ENCODE data around the gene DNAH12.

DNA sequence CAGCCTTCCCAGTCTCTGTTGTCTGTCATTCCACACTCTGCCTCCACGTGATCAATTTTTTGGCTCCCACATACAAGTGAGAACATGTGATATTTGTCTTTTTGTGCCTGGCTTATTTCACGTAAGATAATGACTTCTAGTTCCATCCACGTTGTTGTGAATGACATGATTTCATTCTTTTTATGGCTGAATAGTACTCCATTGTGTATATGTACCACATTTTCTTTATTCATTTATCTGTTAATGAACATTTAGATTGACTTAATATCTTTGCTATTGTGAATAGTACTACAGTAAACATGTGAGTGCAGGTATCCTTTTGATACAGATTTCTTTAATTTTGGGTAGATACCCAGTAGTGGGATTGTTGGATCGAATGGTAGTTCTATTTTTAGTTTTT, 283.0 kb downstream of the DNAH12 start:
- TF ChIP-seq ELF4 (CRISPR knock-in tag; IDR thresholded peaks at IDR 0.05; ENCODE audit: low read depth) (no peak), CTCF (IDR thresholded peaks at IDR 0.05) (no peak), ZNF512 (CRISPR knock-in tag; IDR thresholded peaks at IDR 0.05; ENCODE audit: borderline replicate concordance) (no peak), ZNF138 (CRISPR knock-in tag; conservative IDR thresholded peaks at IDR 0.05) (no peak), IRF2 (CRISPR knock-in tag; IDR thresholded peaks at IDR 0.05; ENCODE audit: borderline replicate concordance, low read depth) (no peak), SP1 (CRISPR knock-in tag; conservative IDR thresholded peaks at IDR 0.05) (no peak), NFYB (CRISPR knock-in tag; conservative IDR thresholded peaks at IDR 0.05; ENCODE audit: low read depth) (no peak), FOXJ3 (CRISPR knock-in tag; IDR thresholded peaks at IDR 0.05; ENCODE audit: borderline replicate concordance) (no peak)
- TF ChIP-seq, protein P1, sequence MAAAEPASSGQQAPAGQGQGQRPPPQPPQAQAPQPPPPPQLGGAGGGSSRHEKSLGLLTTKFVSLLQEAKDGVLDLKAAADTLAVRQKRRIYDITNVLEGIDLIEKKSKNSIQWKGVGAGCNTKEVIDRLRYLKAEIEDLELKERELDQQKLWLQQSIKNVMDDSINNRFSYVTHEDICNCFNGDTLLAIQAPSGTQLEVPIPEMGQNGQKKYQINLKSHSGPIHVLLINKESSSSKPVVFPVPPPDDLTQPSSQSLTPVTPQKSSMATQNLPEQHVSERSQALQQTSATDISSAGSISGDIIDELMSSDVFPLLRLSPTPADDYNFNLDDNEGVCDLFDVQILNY (CRISPR knock-in tag; IDR thresholded peaks at IDR 0.05) = no peak
- TF ChIP-seq, protein P2, sequence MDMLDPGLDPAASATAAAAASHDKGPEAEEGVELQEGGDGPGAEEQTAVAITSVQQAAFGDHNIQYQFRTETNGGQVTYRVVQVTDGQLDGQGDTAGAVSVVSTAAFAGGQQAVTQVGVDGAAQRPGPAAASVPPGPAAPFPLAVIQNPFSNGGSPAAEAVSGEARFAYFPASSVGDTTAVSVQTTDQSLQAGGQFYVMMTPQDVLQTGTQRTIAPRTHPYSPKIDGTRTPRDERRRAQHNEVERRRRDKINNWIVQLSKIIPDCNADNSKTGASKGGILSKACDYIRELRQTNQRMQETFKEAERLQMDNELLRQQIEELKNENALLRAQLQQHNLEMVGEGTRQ (CRISPR knock-in tag; IDR thresholded peaks at IDR 0.05) = no peak
- TF ChIP-seq, protein P3, sequence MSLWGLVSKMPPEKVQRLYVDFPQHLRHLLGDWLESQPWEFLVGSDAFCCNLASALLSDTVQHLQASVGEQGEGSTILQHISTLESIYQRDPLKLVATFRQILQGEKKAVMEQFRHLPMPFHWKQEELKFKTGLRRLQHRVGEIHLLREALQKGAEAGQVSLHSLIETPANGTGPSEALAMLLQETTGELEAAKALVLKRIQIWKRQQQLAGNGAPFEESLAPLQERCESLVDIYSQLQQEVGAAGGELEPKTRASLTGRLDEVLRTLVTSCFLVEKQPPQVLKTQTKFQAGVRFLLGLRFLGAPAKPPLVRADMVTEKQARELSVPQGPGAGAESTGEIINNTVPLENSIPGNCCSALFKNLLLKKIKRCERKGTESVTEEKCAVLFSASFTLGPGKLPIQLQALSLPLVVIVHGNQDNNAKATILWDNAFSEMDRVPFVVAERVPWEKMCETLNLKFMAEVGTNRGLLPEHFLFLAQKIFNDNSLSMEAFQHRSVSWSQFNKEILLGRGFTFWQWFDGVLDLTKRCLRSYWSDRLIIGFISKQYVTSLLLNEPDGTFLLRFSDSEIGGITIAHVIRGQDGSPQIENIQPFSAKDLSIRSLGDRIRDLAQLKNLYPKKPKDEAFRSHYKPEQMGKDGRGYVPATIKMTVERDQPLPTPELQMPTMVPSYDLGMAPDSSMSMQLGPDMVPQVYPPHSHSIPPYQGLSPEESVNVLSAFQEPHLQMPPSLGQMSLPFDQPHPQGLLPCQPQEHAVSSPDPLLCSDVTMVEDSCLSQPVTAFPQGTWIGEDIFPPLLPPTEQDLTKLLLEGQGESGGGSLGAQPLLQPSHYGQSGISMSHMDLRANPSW (CRISPR knock-in tag; conservative IDR thresholded peaks at IDR 0.05; ENCODE audit: low read depth) = no peak
